NCI-H748 (cell line): ENCODE measurements around the gene PLD6.
"Not testable (repeated sequence)": the region's sequence is repeated elsewhere in the genome, so short reads cannot be mapped to it uniquely, and the experiment has no call there.

Experiments
- DNase-seq: peaks from one replicate; lab custom pipeline; 2025; ENCODE audit not compliant: unreplicated experiment; lab: John Stamatoyannopoulos, UW

PLD6 gene

DNA sequence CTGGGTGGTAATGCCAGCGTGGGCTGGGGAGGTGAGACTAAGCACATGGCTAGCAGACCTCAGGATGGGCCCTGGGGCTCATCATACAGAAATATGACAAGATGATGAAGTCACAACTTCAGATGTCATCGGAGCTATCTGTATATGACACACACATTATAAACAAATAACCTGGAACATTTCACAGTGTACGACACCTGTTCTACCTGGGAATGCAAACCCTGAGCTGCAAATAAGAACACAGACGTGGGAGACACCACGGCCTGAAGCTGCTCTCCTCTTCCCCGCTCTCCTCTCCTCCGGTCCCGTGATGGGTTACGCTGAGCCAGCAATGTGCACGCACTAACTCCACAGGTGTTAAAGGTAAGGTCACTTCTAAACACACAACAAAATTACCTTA is 4.9 kb downstream of the PLD6 start:
- no peak for DNase-seq

DNA sequence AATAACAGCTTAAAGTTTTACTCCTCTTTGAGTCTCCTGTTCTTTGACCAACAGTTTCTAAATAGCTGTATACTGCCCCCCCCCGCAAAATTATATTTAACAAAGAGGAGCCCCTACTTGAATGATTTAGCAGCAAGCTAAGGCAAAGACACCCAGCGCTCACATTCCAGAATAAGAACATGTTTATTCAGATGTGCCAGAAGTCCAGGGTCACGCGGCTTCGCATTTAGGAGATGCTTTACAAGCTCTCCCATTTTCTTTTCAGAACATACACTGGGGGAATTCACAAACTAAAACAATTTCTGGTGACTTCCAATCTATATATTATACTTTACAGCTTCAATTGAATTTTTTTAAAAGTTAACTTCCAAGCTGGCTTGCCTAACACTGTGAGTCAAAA is 5.3 kb downstream of the PLD6 start:
- DNase-seq, result no peak

DNA sequence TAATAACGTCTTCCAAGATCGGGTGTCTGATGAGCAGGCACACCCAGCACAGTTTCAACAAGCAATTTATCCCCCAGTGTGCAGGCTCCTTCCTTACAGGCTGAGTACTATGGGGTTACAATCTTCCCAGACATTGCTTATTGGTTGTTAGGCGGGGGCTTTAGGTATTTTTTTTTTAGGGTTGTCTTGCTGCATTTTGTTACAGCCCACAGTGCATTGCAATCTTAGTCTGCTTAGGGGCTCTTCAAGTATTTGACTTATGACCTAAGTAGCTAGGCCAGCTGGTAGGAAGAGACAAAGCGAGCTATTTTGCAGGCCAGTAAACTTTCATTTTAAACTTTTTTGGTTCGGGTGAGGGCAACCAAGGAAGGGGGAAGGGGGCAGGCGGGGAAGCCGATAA is 5.8 kb downstream of the PLD6 start:
- no peak for DNase-seq

DNA sequence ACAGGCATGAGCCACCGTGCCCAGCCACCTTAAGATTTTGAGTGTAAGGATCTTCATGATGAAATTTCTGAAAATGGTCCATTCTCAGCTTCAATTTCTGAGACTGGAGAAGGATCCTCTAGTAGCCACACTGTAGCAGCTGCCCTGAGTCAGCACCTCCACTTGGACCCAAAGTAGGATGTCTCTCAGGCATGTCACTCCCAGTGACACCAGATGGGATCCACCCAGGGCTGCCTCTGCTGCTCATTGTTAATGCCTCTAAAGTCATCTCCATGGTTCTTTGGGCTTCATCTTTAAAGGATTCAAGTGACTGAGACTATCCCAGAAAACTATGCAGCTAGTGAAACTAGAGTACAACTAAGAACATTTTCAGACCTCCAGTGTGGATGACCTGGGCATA is 7.9 kb downstream of the PLD6 start:
- no peak for DNase-seq

DNA sequence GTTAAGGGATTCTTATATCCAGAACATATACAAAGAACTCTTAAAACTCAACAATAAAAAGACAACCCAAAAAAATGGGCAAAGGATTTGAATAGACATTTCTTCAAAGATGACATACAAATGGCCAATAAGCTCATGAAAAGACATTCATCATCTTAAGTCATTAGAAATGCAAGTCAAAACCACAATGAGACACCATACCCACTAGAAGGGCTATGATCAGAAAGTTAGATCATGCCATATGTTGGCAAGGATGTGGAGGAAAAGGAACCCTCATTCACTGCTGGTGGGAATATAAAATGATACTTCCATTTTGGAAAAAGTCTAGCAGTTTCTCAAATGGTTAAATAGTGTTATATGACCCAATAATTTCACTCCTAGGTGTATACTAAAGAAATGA is 9.4 kb downstream of the PLD6 start:
- no peak for DNase-seq

DNA sequence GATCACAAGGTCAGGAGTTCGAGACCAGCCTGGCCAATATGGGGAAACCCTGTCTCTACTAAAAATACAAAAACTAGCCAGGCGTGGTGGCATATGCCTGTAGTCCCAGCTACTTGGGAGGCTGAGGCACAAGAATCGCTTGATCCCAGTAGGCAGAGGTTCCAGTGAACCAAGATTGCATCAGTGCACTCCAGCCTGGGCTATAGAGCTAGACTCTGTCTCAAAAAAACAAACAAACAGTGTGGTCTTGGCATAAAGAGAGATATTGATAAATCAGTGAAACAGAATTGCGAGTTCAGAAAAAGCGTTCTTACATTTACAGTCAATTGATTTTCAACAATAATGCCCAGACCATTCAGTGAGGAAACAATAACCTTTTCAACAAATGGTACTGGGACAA is 10.7 kb downstream of the PLD6 start:
- DNase-seq, result not testable (repeated sequence)

DNA sequence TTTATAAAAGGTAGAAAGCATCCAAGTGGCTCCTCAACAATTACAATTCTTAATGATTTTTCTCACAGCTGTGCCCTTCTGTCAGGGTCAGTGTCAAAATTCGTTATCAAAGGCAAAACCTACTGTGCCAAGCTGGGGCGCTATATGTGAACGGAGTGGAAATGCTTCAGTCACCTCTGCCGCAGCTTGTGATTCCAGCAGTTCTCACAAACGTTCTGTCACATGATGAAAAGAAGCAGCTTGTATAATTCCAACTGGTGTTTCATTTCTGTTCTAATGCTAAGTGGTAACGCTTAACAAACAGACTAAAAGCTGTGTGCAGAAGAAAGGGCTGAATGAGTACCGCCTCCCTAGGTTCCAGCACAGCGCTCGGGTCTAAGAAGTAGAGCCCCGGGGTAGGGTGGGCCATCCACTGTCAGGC is 14.2 kb downstream of the PLD6 start:
- peak; percentile 17 for DNase-seq

DNA sequence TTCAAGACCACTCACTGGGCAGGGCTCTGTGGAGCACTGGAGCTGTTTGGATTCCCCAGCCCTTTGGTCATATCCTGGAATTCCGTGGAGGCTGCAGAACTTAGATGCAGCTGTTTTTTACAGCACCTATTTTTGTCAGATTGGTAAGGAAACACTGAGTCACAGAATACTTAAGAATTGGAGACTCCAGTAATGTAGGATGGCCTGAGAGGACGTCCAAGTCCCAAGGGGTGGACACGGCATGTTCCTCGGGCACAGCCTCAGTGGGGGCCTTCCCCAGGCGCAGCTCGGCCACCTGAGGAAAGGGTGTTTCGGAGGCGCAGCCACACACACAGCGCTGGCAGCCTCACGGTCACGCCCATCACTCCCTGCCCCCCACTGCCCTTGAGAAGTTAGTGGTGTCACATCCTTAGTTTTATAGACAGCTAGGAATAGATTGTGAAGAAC is 14.8 kb downstream of the PLD6 start:
- no peak for DNase-seq

DNA sequence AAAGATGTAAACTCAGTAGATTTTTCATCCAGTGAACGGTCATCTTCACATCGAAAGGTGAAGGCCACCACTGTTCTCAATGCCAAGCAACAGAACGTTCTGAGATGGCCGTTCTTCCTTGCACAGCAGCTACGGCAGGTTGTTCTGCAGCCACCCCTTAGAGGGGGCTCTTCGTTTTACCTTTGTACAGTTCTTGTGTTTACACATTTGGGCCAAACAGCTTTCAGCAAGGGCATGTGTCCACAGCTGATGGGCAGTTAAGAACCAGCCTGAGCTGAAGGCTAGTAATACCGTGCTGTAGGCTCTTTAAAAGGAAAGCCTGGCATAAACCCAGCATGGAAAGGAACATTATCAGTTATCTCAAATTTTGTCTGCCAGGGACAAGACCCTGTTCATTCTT is 15.9 kb downstream of the PLD6 start:
- no peak for DNase-seq

DNA sequence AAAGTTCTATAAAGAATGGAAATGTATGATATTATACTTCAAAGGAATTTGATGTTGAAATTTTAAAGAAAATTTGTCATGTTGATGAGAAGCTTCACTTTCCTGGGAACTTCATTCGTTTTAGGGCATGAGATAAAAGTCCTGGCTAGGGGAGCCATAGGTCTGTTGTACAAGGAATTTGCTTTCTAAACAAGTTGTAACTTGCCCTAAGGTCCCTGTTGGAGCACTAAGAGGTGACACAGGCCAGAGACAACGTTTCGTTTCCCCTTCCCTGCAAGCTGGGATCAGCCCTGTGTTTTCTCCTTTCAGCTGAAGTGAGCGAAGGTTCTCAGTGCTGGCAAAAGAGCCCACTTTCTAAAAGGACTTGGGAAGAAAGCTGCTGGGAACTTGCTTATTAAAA is 16.6 kb downstream of the PLD6 start:
- DNase-seq, result no peak

DNA sequence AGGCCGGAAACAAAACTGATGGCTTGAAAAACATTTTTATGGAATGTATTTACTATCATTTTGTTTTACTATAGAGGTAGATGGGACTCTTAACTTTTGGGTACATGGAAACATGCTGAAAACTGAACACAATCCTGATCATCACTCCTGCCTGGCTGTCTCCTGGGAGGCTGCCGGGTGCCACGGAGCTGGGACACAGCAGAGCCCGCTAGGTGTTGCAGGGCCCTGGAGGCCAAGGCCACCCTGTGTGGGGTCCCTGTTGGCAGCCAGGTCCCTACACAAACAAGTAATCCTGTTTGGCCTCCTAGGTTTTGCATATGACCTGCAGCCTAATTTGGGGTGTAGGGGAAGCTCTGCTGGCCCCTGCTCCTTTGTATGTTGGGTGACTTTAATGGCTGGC is 17.5 kb downstream of the PLD6 start:
- DNase-seq, result no peak

DNA sequence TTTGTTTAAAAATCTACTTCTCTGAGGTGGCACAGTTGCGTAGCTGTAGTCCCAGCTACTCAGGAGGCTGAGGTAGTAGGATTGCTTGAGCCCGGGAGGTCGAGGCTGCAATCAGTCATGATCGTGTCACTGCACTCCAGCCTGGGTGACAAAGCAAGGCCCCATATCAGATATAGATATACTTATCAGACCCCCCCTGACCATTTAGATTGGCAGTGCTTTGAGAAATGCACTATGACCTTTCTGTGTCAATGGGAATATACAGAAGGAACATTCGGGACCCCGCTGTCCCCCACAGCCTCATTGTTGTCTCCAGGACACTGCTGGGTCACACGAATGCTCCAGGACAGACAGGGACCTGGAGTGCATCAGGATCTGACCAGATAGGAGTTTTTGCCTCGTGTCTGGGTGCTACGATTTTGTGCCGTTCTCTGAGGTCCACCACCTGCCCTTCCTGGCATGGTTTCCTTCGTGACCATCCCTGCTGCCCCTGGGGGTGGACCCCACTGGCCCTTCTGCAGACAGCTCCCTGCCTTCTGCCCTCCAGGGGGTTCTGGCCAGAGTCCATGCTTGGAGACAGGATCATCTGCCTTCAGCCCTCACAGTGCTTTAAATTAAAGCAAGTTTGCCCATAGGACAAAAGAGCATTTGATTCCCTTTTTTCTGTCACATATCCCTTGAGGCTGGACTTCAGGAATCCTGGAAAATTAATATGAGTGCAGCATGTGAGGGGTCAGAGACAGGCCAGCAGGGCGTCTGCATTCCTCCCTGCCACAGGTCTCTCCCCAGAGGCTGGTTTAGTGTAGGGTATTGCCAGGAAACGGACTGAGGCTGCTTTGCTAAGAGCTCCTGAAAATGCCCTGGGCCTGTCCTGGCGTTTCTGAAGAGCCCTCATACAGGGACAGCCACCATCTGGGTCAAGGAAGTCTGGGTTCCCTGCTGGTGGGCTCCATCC is 19.3 kb downstream of the PLD6 start:
- DNase-seq, result no peak

DNA sequence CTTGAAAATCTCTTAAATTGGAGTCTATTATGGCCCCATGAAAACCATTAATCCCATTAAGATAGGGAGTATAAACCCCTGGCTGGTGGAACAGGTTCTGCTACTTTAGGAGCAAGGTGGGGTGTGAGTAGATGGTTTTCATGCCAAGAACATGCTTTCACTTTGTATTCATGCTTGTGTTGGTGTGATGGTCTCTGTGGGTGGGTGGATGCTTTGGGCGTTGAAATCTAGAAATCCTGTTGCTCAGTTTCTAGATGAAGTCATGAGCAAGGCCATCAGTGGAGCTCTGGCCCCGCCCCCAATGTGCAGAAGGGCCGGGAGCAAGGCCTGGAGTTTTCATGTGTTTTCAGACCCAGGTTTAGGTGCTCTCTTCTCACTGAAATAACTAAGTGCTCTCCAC is 20.1 kb downstream of the PLD6 start:
- DNase-seq, result peak; percentile 67

DNA sequence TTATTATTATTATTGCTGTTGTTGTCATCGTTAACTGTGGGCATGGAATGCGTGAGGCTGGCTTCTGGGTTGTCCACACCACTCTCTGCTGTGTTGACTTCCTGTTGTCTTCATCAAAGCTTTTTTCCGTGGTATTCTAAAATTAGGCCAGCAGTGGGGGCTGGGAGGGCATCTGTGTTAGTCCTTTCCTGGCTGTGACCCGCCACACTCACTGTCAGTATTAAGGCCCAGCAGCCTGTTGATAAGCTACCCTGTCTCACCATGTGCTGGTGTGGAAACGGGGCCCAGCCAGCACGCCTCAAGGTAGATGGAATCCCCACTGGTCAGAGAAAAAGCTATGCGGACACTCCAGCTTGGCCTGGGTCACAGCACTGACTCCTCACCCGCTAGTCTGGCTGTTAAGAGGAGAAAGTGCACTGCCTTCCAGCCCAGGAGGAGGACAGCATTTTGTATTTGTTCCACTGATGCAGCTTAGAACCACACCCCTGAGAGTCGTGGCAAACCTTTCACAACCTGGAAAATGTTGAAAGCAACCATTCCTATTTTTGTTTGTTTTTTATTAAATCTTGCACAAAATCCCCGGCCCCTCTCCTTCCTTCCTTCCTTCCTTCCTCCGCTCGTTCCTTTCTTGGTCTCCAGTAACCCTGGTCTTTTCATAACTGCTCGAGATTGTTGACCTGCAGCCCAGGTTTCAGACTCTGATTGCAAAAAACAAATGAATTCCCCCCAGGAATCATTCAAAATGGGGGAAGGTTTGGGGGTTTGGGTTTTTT is 21.0 kb downstream of the PLD6 start:
- DNase-seq, result not testable (repeated sequence)

DNA sequence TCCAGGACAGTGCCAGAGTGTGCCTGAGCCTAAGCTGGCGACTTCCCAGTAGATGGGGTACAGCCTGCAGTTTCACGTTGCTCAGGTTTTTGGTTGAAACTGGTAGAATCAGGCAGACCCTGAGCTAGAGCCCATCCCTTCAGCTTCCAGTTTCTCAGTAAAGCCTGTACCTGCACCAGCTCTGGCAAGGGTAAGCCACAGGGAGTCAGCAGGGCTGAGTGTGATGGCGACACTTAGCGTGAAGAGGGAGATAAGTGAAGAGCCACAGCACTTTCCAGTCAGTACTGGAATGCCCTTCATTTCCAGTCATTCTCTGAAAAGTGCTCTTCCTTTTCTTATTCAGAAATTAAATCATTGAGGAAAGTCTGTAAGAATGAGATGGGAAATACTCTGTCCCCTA is 22.4 kb downstream of the PLD6 start:
- DNase-seq, result no peak

DNA sequence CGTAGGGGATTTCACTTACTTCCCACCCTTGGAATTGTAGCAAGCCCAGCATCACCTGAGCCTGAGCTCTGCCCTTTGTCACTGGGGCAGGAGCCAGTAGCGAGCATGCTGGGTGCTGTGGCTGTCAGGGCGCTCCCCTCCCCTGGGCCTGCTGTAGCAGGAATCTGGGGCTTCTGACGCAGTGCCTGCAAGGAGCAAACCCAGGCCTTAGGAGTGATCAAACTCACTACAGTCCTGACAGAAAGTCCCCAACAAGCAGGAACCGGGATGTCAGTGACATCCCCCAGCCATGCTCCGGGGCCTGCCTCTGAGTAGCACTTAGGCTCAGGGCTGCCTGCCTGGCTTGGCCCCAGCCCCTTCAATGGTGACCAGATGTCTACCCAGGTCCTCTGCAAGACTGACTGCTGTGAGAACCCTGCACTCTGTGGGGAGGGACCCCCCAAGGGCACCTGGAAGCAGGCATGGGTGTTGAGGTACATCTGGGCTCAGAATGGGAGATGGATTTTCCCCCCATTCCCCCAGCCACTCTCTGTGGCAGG is 23.5 kb downstream of the PLD6 start:
- DNase-seq, result no peak

DNA sequence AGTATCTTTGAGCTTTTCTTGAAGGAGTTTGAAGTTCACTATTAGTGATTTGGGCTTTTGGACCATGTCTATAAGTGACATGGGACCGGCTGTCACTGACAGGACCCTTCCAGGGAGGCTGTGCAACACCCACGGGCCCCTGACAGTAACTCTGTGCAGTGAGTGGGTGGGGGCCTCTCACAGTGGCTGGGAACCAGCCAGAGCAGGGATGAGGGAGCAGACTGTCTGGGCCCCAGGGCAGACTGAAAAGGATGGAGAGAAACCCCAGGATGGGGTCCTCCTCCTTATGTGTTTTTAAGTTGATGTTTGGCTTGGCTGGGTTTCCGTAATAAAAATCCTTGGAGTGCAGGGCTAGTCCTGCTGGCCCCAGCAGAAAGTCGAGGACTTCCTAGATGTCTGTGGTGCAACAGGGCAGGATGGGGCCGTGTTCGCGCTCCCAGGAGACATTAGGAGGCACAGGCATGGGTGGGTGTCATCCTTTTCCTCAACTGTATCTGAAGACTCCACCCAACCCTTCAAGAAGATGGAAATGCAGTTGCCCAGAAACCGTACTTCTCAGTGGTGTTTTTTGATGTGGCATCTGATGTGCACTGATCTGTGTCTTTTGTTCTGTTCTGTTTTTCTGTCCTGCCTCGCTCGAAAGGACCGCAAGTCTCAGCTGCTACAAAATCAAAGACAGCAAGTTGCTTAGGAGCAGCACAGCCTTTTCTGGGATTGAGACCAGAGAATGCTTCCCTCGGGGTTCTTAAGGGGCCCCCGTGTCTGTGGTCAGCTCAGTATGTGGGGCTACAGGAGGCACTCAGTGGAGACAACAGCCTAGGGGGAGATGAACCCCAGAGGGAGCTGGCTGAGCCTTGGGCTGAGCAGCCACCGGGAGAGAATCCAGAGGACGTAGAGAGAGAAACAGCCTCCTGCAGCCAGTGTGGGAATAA is 24.2 kb downstream of the PLD6 start:
- DNase-seq, result no peak

DNA sequence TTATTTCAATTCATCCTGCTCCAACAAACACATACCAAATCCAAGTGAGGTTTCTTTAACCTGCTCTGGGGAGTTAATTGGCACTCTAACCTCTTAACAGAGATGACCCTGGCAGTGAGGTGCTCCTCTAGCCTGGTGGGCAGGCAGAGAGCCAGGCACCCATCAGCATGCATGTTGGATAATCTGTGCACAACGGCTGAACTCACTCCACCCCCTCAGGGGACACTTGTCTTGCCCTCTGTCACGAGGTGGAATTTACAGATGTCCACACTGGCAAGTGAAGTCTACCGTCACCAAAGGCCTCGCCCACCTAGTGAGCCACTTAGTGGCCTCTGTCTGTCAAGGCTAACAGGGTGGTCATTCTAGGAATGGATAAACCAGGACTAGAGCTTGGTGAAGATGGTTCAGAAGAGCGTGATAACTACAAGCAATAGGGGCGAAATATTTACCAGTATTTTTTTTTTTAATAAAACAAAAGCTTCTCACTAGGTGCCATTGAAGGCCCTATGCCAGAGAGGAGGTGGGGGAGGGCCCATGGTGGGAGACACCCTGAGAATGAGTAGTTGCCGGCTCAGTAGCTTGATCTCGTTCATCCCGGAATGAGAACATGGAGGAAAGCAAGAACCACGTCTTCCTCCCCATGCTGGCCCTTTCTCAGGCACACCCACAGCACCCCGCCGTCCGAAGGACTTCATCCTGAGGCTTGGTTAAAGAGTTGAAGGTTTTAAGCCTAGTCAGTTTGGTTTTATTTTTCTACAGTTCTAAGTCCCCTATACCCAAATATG is 25.2 kb downstream of the PLD6 start:
- DNase-seq, result no peak

DNA sequence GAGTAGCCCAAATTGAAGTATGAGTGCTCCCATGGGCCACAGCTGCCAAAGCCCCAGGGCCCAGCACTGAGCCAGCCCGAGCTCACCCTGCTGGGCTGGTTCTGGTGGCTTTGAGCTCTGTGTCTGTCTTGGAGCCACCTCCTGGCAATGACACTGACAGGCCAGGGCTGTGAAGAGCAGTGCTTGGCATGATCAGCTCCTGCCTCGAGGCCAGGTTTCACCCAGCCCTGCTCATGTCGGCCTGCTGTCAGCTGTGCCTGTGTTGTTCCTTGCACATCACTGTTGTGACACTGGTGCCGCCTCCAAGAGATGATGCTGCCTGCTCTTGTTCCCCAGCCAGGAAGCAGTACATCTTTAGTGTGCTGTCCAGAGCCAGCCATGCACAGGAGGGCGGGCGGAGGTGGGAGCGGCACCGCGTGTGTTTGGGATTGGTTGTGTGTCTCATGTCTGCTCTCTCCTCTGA is 26.0 kb downstream of the PLD6 start:
- no peak for DNase-seq

DNA sequence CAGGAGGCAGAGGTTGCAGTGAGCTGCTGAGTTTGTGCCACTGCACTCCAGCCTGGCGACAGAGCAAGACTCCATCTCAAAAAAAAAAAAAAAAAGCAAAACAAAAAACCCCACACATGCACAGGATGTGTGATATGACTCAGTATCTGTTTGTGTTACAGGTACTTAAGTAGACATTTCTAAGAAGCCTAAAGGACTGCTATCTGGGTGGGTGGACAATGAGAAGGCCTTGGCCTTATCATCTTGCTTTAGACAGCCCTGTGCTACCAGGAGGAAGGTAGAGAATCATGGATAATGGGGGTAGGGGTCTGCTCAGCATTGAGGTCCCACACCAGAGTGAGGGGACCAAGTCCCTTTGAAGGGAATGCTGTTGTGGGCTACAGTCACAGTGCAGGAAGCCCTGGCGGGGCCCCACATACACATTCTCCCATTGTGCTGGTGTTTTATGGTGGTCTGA is 26.7 kb downstream of the PLD6 start:
- no peak for DNase-seq
